RWPE2 (cell line): ENCODE results near the gene DEFB132.

Experiments
- ATAC-seq: fragments of 200-7000 bp; cut with Tn5 transposase; 3 replicates; pipeline ENCODE4 v1.9.1; 2021; ENCODE audit warnings: low read depth
- DNase-seq: peaks from one replicate; pipeline ENCODE4 v3.0.0-alpha.2; 2020; ENCODE audit warnings: low spot score
- H3K27ac ChIP-seq: fragments of 450-650 bp; 2 replicates; pipeline ENCODE4 v1.5.1; 2017; ENCODE audit warnings: mild to moderate bottlenecking; ENCODE audit not compliant: poor library complexity, severe bottlenecking
- H3K27me3 ChIP-seq: fragments of 250-450 bp; sonication (Bioruptor Pico); 2 replicates; pipeline ENCODE4 v1.5.1; 2021; ENCODE audit warnings: mild to moderate bottlenecking, moderate library complexity; ENCODE audit not compliant: insufficient read depth, poor library complexity, severe bottlenecking
- H3K36me3 ChIP-seq: fragments of 250-450 bp; sonication (Bioruptor Pico); 2 replicates; pipeline ENCODE4 v1.5.1; 2020; ENCODE audit warnings: low read depth, mild to moderate bottlenecking, moderate library complexity
- H3K4me1 ChIP-seq: fragments of 250-450 bp; sonication (Bioruptor Pico); 2 replicates; pipeline ENCODE4 v1.5.1; 2021; ENCODE audit warnings: mild to moderate bottlenecking, moderate library complexity; ENCODE audit not compliant: insufficient read depth, poor library complexity, severe bottlenecking
- H3K4me3 ChIP-seq: fragments of 250-450 bp; sonication (Bioruptor Pico); 2 replicates; pipeline ENCODE4 v1.5.1; 2021; ENCODE audit warnings: mild to moderate bottlenecking, moderate library complexity; ENCODE audit not compliant: severe bottlenecking
- H3K9me3 ChIP-seq: fragments of 250-450 bp; sonication (Bioruptor Pico); 2 replicates; pipeline ENCODE4 v1.5.1; 2021; ENCODE audit warnings: mild to moderate bottlenecking, moderate library complexity; ENCODE audit not compliant: severe bottlenecking
- CTCF ChIP-seq: fragments of 450-650 bp; IDR thresholded peaks from one replicate; pipeline ENCODE4 v1.5.1; 2017; ENCODE audit warnings: mild to moderate bottlenecking, moderate library complexity; ENCODE audit not compliant: poor library complexity, severe bottlenecking

The DEFB132 gene

GRCh38 chr20:257419-257818 lies at the start of gene DEFB132:
TSS of gene DEFB132 (plus strand) at chr20:257724. CDS start at chr20:257779, 55 bp downstream.
- Histone ChIP-seq H3K36me3 (no peaks in the 10 kb centered on the region), H3K9me3 (no peaks in the 10 kb centered on the region), H3K4me1 (no peaks in the 10 kb centered on the region), H3K27me3 (peaks cover 5% of the 10 kb centered on the region), H3K27ac (no peak within 1 kb of the TSS), H3K4me3 (no peak within 1 kb of the TSS)
- TF ChIP-seq CTCF: no peak
- ATAC-seq (no peak), DNase-seq (no peak)

GRCh38 chr20:208942-209566 lies 48.5 kb upstream of the DEFB132 start:
- ATAC-seq: peak; percentile 84
- no peak overlapping the region for H3K4me3 ChIP-seq
- peak; percentile 66 for TF ChIP-seq CTCF

GRCh38 chr20:210809-211502 lies 46.6 kb upstream of the DEFB132 start:
- no peak for ATAC-seq
- TF ChIP-seq CTCF: no peak
- H3K27me3 ChIP-seq: peaks cover 8% of the 10 kb centered on the region
- H3K4me3 ChIP-seq: no peak overlapping the region
- no peak for DNase-seq
- H3K27ac ChIP-seq: no peak overlapping the region
- H3K4me1 ChIP-seq: no peaks in the 10 kb centered on the region
- H3K36me3 ChIP-seq: no peaks in the 10 kb centered on the region
- H3K9me3 ChIP-seq: no peaks in the 10 kb centered on the region

More at GRCh38 chr20:208942-209566, 48.5 kb upstream of the DEFB132 start:
- H3K27me3 ChIP-seq: peaks cover 20% of the 10 kb centered on the region
- no peaks in the 10 kb centered on the region for H3K9me3 ChIP-seq
- no peaks in the 10 kb centered on the region for H3K36me3 ChIP-seq
- no peak for DNase-seq
- H3K27ac ChIP-seq: no peak overlapping the region
- no peaks in the 10 kb centered on the region for H3K4me1 ChIP-seq

- ATAC-seq (no peak), DNase-seq (no peak)
- Histone ChIP-seq H3K4me1 (no peaks in the 10 kb centered on the region), H3K9me3 (no peaks in the 10 kb centered on the region), H3K36me3 (no peaks in the 10 kb centered on the region), H3K27ac (no peak overlapping the region), H3K27me3 (no peaks in the 10 kb centered on the region), H3K4me3 (no peak overlapping the region)
- TF ChIP-seq CTCF: no peak
Measured at GRCh38 chr20:214383-214782, 43.1 kb upstream of the DEFB132 start.

- H3K4me3 ChIP-seq: no peak overlapping the region
- H3K27me3 ChIP-seq: peaks cover 5% of the 10 kb centered on the region
- H3K4me1 ChIP-seq: no peaks in the 10 kb centered on the region
- H3K27ac ChIP-seq: no peak overlapping the region
- DNase-seq: no peak
- TF ChIP-seq CTCF: no peak
- no peaks in the 10 kb centered on the region for H3K9me3 ChIP-seq
- no peaks in the 10 kb centered on the region for H3K36me3 ChIP-seq
- no peak for ATAC-seq
Measured at GRCh38 chr20:215796-216195, 41.7 kb upstream of the DEFB132 start.
